ENCODE data around the gene TTLL6.
"Not testable (repeated sequence)": the region's sequence is repeated elsewhere in the genome, so short reads cannot be mapped to it uniquely, and the experiment has no call there.

The TTLL6 gene

DNA sequence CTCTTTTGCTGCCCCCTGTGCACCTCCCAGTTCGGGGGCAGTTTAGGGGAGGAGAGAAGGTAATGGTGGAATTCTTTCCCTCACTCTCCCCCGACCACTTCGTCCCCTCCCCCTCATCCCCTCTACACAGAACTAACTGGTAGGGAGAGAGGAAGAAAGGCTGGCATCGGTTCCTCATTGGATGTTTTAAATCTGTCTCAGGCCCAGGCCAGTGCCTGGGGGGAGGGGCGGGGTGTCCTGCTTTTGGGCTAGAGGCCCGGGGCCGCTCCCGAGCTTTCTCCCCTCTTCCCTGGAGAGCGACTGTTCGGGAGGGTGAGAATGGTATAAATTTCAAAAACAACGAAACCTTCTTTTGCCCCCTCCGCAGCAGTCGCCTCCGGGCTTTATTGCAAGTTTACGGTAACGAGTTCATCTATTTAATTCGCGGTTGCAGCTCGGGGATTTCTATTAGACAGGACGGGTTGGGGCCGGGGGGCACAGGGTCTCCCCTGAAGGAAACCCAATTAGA is 94.1 kb downstream of the TTLL6 start, which contains the start of gene PRAC2:
TSS of gene PRAC2 (plus strand) at position 271 of the 508 bp plus-strand sequence. CDS start 1,226 bp downstream, outside the sequence.
- DNase-seq (ENCODE audit: low read depth in 2 of 2), result no peak

DNA sequence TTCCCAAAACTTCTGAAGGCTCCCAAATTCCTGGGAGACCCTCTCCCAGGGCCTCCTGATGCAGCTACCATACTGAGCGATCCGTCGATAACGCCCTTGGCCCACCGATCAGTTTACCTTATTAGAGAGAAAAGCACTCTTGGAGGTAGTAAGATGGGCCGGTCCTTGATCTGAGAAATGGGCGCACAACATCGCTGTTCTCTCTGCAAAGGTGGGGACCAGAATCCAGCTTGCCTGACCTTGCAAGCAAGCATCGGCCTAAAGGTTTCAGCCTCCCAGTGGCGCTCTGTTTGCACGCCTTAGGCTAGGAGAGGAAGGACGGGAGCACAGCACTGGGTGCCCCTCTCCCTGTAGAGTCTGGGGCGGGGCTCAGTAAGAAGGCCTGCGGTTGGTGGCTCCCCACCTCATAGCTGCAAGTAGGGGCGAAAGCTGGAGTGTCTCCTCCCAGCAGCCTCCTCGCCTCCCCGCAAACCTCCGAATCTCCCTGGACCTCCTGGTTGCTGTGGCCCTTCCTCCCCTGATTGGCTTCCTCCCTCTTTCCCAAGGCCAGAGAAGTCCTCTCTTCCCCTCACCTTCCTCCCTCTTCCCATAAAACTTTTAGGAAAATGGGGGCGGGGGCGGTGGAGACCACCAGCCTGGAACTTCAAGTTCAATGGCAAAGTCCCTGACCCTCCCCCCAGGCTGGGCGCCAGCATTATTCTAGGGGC is 94.7 kb downstream of the TTLL6 start, which contains the start of gene PRAC1:
TSS of gene PRAC1 (minus strand) at position 318 of the 707 bp plus-strand sequence. CDS start at position 192, 126 bp downstream.
- no peak for DNase-seq (ENCODE audit: low read depth in 2 of 2)

DNA sequence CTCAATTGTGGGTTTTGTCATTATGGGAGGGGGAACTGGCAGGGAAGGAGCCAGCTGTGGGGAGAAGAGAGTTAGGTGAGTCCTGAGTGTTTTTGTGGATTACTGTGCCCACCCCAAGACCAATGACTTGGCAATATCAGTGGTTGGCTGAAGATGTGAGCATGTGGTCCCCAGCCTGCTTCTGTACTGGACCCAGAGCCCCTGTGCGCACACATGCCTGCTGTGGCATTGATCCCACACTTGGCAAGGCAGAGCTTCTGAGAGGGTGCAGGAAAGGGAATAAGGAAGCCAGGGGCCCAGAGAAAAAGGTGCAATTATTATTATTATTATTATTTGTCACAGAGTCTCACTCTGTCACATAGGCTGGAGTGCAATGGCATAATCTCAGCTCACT is 96.0 kb downstream of the TTLL6 start:
- no peak for DNase-seq (ENCODE audit: low read depth in 2 of 2)

GRCh38 chr17:48720266-48721008 is 96.6 kb downstream of the TTLL6 start:
- no peak for DNase-seq (ENCODE audit: low read depth in 2 of 2)

GRCh38 chr17:48719642-48720265 is 97.3 kb downstream of the TTLL6 start:
- no peak for DNase-seq (ENCODE audit: low read depth in 2 of 2)

DNA sequence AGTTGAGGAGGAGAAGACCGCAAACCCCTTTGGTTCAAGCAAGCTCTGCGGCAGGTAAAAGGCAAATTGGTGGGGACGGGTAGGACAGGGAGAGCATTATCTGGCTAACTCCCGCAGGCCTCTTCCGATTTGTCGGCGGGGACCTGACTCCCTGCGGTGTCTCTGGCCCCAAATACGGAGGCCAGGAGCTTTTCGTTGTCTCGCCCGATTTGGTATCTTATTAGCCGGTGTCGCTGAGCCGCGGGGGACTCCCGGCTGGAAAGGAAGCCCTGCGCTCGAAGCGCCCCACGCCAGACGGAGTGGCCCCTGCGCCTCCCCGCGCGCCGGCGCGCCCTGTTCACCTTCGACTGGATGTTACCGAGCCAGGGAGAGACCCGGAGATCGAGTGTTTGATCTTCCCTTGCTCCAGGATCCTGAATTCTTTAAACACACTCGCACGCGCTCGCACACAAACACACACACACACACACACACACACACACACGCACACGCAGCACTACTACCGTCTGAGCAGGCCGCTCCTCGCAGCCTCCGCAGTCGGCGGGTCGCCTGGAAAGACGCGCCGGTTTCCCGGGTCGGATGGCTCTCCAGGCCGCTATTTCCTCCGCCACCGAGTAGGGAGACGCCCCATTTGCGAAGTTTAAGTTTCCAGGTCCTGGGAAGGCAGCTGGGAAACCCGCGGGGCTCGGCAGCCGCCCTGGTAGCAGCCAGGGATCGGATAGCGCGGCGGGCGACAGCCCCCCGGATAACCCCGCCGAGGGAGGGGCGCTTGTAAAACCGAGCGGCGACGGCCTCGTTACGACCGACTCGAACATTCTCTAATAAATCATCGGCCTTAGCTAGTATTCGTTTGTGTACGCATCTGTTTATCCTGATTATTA is 98.0 kb downstream of the TTLL6 start:
- no peak for DNase-seq (ENCODE audit: low read depth in 2 of 2)

DNA sequence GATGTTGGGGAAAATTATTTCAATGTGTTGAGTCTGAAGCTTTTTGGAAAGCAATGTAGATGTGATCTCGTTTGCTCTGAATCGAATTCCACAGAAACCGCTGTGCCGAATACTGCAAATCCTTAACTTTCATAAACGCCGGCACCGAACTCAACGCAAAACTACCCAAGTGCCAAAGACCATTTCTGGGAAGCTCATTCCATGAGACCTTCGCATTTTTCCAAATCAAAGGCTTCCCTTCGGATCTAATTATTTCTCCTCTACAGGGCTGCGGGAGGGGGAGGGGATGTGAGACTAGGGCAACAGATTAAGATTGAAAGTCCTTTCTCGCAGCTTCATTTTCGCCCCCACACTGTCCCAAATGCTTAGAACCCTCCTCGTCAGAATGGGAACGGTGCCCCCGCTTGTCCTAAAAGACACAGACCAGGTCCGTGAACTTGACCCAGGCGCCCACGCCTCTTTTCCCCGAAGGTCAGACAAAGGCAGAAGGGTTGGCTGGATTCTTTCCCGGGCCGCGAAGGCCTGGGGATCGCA is 98.7 kb downstream of the TTLL6 start:
- no peak for DNase-seq (ENCODE audit: low read depth in 2 of 2)

GRCh38 chr17:48717367-48718226 is 99.4 kb downstream of the TTLL6 start:
- DNase-seq (ENCODE audit: low read depth in 2 of 2), result no peak

- DNase-seq (ENCODE audit: low read depth in 2 of 2), result not testable (repeated sequence)
Measured at GRCh38 chr17:48716549-48716948, 100.5 kb downstream of the TTLL6 start.

- DNase-seq (ENCODE audit: low read depth in 2 of 2), result no peak
Measured at GRCh38 chr17:48715496-48716399, 101.3 kb downstream of the TTLL6 start.
